HG03175 (cell line): ENCODE data around the gene RERE.
"Not testable (repeated sequence)": the region's sequence is repeated elsewhere in the genome, so short reads cannot be mapped to it uniquely, and the experiment has no call there.

ENCODE experiments used
- ATAC-seq: cut with Tn5 transposase; IDR thresholded peaks from one replicate; pipeline ENCODE4 v1.9.1; 2021; ENCODE audit warnings: mild to moderate bottlenecking, moderate library complexity; ENCODE audit not compliant: unreplicated experiment

The RERE gene

GRCh38 chr1:8695442-8695841 is 122.0 kb downstream of the RERE start:
- ATAC-seq = not testable (repeated sequence)

- no peak for ATAC-seq
Measured at GRCh38 chr1:8693107-8693506, 124.3 kb downstream of the RERE start.

GRCh38 chr1:8691662-8692061 is 125.8 kb downstream of the RERE start:
- ATAC-seq = no peak

GRCh38 chr1:8690253-8690525 is 127.3 kb downstream of the RERE start:
- ATAC-seq = no peak

- ATAC-seq = no peak
Measured at GRCh38 chr1:8689431-8690252, 127.8 kb downstream of the RERE start.

- no peak for ATAC-seq
Measured at GRCh38 chr1:8687538-8687937, 129.9 kb downstream of the RERE start.

- ATAC-seq = no peak
Measured at GRCh38 chr1:8687039-8687438, 130.4 kb downstream of the RERE start.

- no peak for ATAC-seq
Measured at GRCh38 chr1:8685463-8685862, 132.0 kb downstream of the RERE start.

GRCh38 chr1:8684590-8684989 is 132.8 kb downstream of the RERE start:
- ATAC-seq = no peak

GRCh38 chr1:8682573-8682972 is 134.9 kb downstream of the RERE start:
- ATAC-seq = no peak

- no peak for ATAC-seq
Measured at GRCh38 chr1:8681911-8682310, 135.5 kb downstream of the RERE start.

- no peak for ATAC-seq
Measured at GRCh38 chr1:8680664-8681650, 136.5 kb downstream of the RERE start.

GRCh38 chr1:8679929-8680663 is 137.3 kb downstream of the RERE start:
- ATAC-seq = no peak

GRCh38 chr1:8679395-8679800 is 138.0 kb downstream of the RERE start:
- ATAC-seq = no peak

GRCh38 chr1:8678673-8679394 is 138.6 kb downstream of the RERE start:
- ATAC-seq = no peak

GRCh38 chr1:8677782-8678181 is 139.7 kb downstream of the RERE start:
- ATAC-seq = no peak

- no peak for ATAC-seq
Measured at GRCh38 chr1:8676813-8677212, 140.6 kb downstream of the RERE start.

GRCh38 chr1:8676072-8676471 is 141.4 kb downstream of the RERE start:
- no peak for ATAC-seq

- ATAC-seq = no peak
Measured at GRCh38 chr1:8674912-8675311, 142.5 kb downstream of the RERE start.

GRCh38 chr1:8674481-8674880 is 143.0 kb downstream of the RERE start:
- ATAC-seq = no peak
